Measurements from ENCODE around the gene KIAA0930. TPM values are rescaled to one million over a fixed set of nuclear protein-coding genes. Genes with fewer than 3 reads are reported as not detected.
A peak's percentile ranks its signal among the peaks of the same experiment; 100 is the strongest.

The KIAA0930 gene
- total and polyA plus RNA-seq, 2 of the 4 experiments (the other 2 are of a cell fraction): 25.3 to 34.1 TPM

GRCh38 chr22:45190202-45190872 is 50.4 kb downstream of the KIAA0930 start:
- Histone ChIP-seq H3K4me2 (ENCODE audit: low read depth, low read length) (no peak overlapping the region), H3K27me3 (ENCODE audit: control insufficient read depth, insufficient read depth, low read length) (no peaks in the 10 kb centered on the region), H2BK5ac (ENCODE audit: low read depth, low read length, poor library complexity, severe bottlenecking) (no peak overlapping the region), H3K36me3 (ENCODE audit: control insufficient read depth, insufficient read depth, low read length) (peaks cover 17% of the 10 kb centered on the region), H3K23ac (ENCODE audit: low read depth, low read length) (no peak overlapping the region), H3K4ac (ENCODE audit: low read depth, low read length) (no peak overlapping the region), H3K9ac (ENCODE audit: low read depth, low read length) (no peak overlapping the region), H3K79me1 (ENCODE audit: low read depth in 1 of 2, low read length in 2 of 2) (peaks cover 8 to 10% of the 10 kb centered on the region in 2 experiments), H3K9me3 (ENCODE audit: control insufficient read depth, insufficient read depth, low read length) (no peaks in the 10 kb centered on the region), H3K14ac (replicated peaks; ENCODE audit: low read depth, low read length) (no peak overlapping the region), H2AFZ (replicated peaks; ENCODE audit: low read length, poor library complexity) (no peak overlapping the region), H2BK15ac (ENCODE audit: low read depth, low read length) (no peak overlapping the region), H4K20me1 (ENCODE audit: insufficient read depth, low read length) (peaks cover 9% of the 10 kb centered on the region), H4K8ac (ENCODE audit: low read depth in 2 of 2, low read length in 2 of 2) (no peak overlapping the region), H3K27ac (ENCODE audit: insufficient read depth, low read length) (no peak overlapping the region), H4K91ac (ENCODE audit: insufficient read depth, low read depth, low read length) (no peak overlapping the region), H3K9me1 (ENCODE audit: insufficient read depth, low read length) (no peaks in the 10 kb centered on the region), H2BK120ac (ENCODE audit: low read depth, low read length) (no peak overlapping the region), H3K4me1 (ENCODE audit: control insufficient read depth, insufficient read depth, low read length) (peaks cover 3% of the 10 kb centered on the region; the same call in 1 of the 2 replicates), H3K18ac (ENCODE audit: low read depth, low read length) (no peak overlapping the region), H3K4me3 (ENCODE audit: insufficient read depth, low read depth, low read length) (no peak overlapping the region), H4K5ac (ENCODE audit: low read depth, low read length) (no peak overlapping the region), H2BK20ac (ENCODE audit: low read depth, low read length) (no peak overlapping the region), H2AK5ac (ENCODE audit: low read depth, low read length) (no peak overlapping the region; the same call in 1 of the 2 replicates), H2AK9ac (replicated peaks; ENCODE audit: low read depth, low read length, poor library complexity) (no peak overlapping the region), H3K56ac (ENCODE audit: extremely low read depth, insufficient read depth, low read length) (no peak overlapping the region)
- BruUV-seq (replicated peaks): no TSS peak
- CTCF ChIA-PET: no interaction called here
- intact Hi-C loops (cut with micrococcal nuclease) (no loop called here), dilution Hi-C loops (cut with HindIII; ENCODE audit: low sequenced_read_pairs, unreplicated experiment) (no loop called here), in situ Hi-C loops (cut with MboI; ENCODE audit: low sequenced_read_pairs) (no loop called here)
- no CpG with 5 or more reads among the region's 4 CpGs for WGBS, 2 experiments (ENCODE audit: extremely low coverage in 2 of 2, insufficient read length in 1 of 2)
- ATAC-seq (ENCODE audit: low read depth): peak; percentile 27; the same call in 1 of the 2 replicates
- no peak for DNase-seq
- POLR2A ChIA-PET (ENCODE audit: unreplicated experiment): no interaction called here
- TF ChIP-seq POLR2A (IDR thresholded peaks at IDR 0.05; ENCODE audit: low read depth, low read length): no peak
- TF ChIP-seq USF2 (IDR thresholded peaks at IDR 0.05; ENCODE audit: low read depth, low read length): no peak
